DOHH2 (cell line): ENCODE measurements around the gene PIWIL4.
"Not testable (repeated sequence)": the region's sequence is repeated elsewhere in the genome, so short reads cannot be mapped to it uniquely, and the experiment has no call there.

Source experiments
- H3F3A ChIP-seq: fragments of 200-600 bp; sonication (generic), shearing (Covaris generic); 2 replicates; pipeline ENCODE4 v1.6.0; 2016; ENCODE audit warnings: antibody characterized with exemption, mild to moderate bottlenecking; ENCODE audit not compliant: control insufficient read depth, insufficient read depth
- H3K27ac ChIP-seq: fragments of 200-600 bp; sonication (generic); 2 replicates; pipeline ENCODE4 v1.5.1; 2014; ENCODE audit warnings: low read depth, mild to moderate bottlenecking, low read length, moderate library complexity
- H3K27me3 ChIP-seq: fragments of 200-600 bp; sonication (generic); 2 replicates; pipeline ENCODE4 v1.6.1; 2014; ENCODE audit warnings: mild to moderate bottlenecking, low read length, mixed read lengths; ENCODE audit not compliant: control insufficient read depth
- H3K36me3 ChIP-seq: fragments of 200-600 bp; sonication (generic); 2 replicates; pipeline ENCODE4 v1.6.1; 2014; ENCODE audit warnings: mild to moderate bottlenecking, low read length, moderate library complexity, mixed read lengths; ENCODE audit not compliant: control insufficient read depth
- H3K4me1 ChIP-seq: fragments of 200-600 bp; sonication (generic); 2 replicates; pipeline ENCODE4 v1.6.1; 2014; ENCODE audit warnings: mild to moderate bottlenecking, low read length, mixed read lengths; ENCODE audit not compliant: control insufficient read depth
- H3K4me2 ChIP-seq: fragments of 200-600 bp; sonication (generic); 2 replicates; pipeline ENCODE4 v1.6.0; 2014; ENCODE audit warnings: mild to moderate bottlenecking, low read length, moderate library complexity
- H3K4me3 ChIP-seq: fragments of 200-600 bp; sonication (generic); 2 replicates; pipeline ENCODE4 v1.5.1; 2014; ENCODE audit warnings: mild to moderate bottlenecking, low read length, mixed read lengths
- H3K79me2 ChIP-seq: fragments of 200-600 bp; sonication (generic); 2 replicates; pipeline ENCODE4 v1.6.1; 2014; ENCODE audit warnings: mild to moderate bottlenecking, low read length, mixed read lengths; ENCODE audit not compliant: control insufficient read depth
- H3K9me2 ChIP-seq: fragments of 200-600 bp; sonication (generic); replicated peaks from 2 replicates; pipeline ENCODE4 v1.6.1; 2014; ENCODE audit warnings: mild to moderate bottlenecking, low read length, mixed read lengths; ENCODE audit not compliant: control insufficient read depth
- H3K9me3 ChIP-seq: fragments of 200-600 bp; sonication (generic); 2 replicates; pipeline ENCODE4 v1.6.1; 2014; ENCODE audit warnings: antibody characterized with exemption, low read length, mixed read lengths; ENCODE audit not compliant: control insufficient read depth, insufficient read depth
- H4K20me1 ChIP-seq: fragments of 200-600 bp; sonication (generic); 2 replicates; pipeline ENCODE4 v1.6.0; 2014; ENCODE audit warnings: low read depth, mild to moderate bottlenecking, antibody characterized with exemption, low read length, moderate library complexity; ENCODE audit not compliant: control insufficient read depth, insufficient read depth
- CTCF ChIP-seq: fragments of 200-600 bp; sonication (generic); IDR thresholded peaks from one replicate; pipeline ENCODE4 v1.5.1; 2014; ENCODE audit warnings: antibody characterized with exemption, mild to moderate bottlenecking, low read depth, low read length; ENCODE audit not compliant: poor library complexity, severe bottlenecking
- EZH2phosphoT487 ChIP-seq: fragments of 200-600 bp; sonication (generic); IDR thresholded peaks from 2 replicates; pipeline ENCODE4 v1.6.1; 2017; ENCODE audit warnings: borderline replicate concordance, mild to moderate bottlenecking, antibody characterized with exemption, low read length, moderate library complexity, mixed read lengths

Gene PIWIL4

GRCh38 chr11:94549146-94549545 is 18.0 kb upstream of the PIWIL4 start:
- H3K27me3 ChIP-seq = no peaks in the 10 kb centered on the region
- no peaks in the 10 kb centered on the region; the same call in 1 of the 2 replicates for H4K20me1 ChIP-seq
- TF ChIP-seq EZH2phosphoT487 (no peak), CTCF (no peak)
- H3K36me3 ChIP-seq = no peaks in the 10 kb centered on the region
- no peak overlapping the region for H3K4me3 ChIP-seq
- no peaks in the 10 kb centered on the region for H3K9me2 ChIP-seq
- no peak overlapping the region for H3K4me2 ChIP-seq
- peaks cover 12% of the 10 kb centered on the region for H3K4me1 ChIP-seq
- H3K27ac ChIP-seq = no peak overlapping the region
- H3F3A ChIP-seq = no peaks in the 10 kb centered on the region
- H3K9me3 ChIP-seq = no peaks in the 10 kb centered on the region
- H3K79me2 ChIP-seq = no peaks in the 10 kb centered on the region; the same call in 1 of the 2 replicates

GRCh38 chr11:94550513-94550912 is 16.7 kb upstream of the PIWIL4 start:
- no peaks in the 10 kb centered on the region for H3K27me3 ChIP-seq
- H3K4me2 ChIP-seq = no peak overlapping the region
- H3K9me3 ChIP-seq = no peaks in the 10 kb centered on the region
- H3K4me1 ChIP-seq = peaks cover 9% of the 10 kb centered on the region
- H3K36me3 ChIP-seq = no peaks in the 10 kb centered on the region
- H4K20me1 ChIP-seq = no peaks in the 10 kb centered on the region; the same call in 1 of the 2 replicates
- TF ChIP-seq EZH2phosphoT487 = no peak
- no peak for TF ChIP-seq CTCF
- no peaks in the 10 kb centered on the region for H3F3A ChIP-seq
- H3K4me3 ChIP-seq = no peak overlapping the region
- no peaks in the 10 kb centered on the region; the same call in 1 of the 2 replicates for H3K79me2 ChIP-seq
- H3K27ac ChIP-seq = no peak overlapping the region
- H3K9me2 ChIP-seq = no peaks in the 10 kb centered on the region

- H3K27ac ChIP-seq = no peak overlapping the region
- no peaks in the 10 kb centered on the region for H3K9me3 ChIP-seq
- H3K27me3 ChIP-seq = no peaks in the 10 kb centered on the region
- no peak overlapping the region for H3K4me2 ChIP-seq
- H3K36me3 ChIP-seq = no peaks in the 10 kb centered on the region
- no peaks in the 10 kb centered on the region for H4K20me1 ChIP-seq
- H3F3A ChIP-seq = no peaks in the 10 kb centered on the region
- H3K9me2 ChIP-seq = no peaks in the 10 kb centered on the region
- H3K79me2 ChIP-seq = no peaks in the 10 kb centered on the region
- H3K4me3 ChIP-seq = no peak overlapping the region
- TF ChIP-seq CTCF (no peak), EZH2phosphoT487 (no peak)
- H3K4me1 ChIP-seq = peaks cover 11% of the 10 kb centered on the region
Observed at GRCh38 chr11:94553938-94554337, 13.2 kb upstream of the PIWIL4 start.

- H3K9me3 ChIP-seq, H4K20me1 ChIP-seq, H3K79me2 ChIP-seq, H3K36me3 ChIP-seq, H3K9me2 ChIP-seq, H3K4me2 ChIP-seq, H3K4me3 ChIP-seq, H3F3A ChIP-seq, H3K27ac ChIP-seq, H3K27me3 ChIP-seq: not testable (repeated sequence)
- peaks cover 13% of the 10 kb centered on the region for H3K4me1 ChIP-seq
Observed at GRCh38 chr11:94555752-94556329, 11.3 kb upstream of the PIWIL4 start.
